DMS114 treated with DMSO at 0.1 percent for 48 hours (cell line): ENCODE data around the gene SENP3.

Experiments
- DNase-seq: peaks from one replicate; lab custom pipeline; 2025; ENCODE audit not compliant: unreplicated experiment; lab: John Stamatoyannopoulos, UW

Gene SENP3

GRCh38 chr17:7555320-7555948 is 6.3 kb upstream of the SENP3 start:
- DNase-seq = no peak

DNA sequence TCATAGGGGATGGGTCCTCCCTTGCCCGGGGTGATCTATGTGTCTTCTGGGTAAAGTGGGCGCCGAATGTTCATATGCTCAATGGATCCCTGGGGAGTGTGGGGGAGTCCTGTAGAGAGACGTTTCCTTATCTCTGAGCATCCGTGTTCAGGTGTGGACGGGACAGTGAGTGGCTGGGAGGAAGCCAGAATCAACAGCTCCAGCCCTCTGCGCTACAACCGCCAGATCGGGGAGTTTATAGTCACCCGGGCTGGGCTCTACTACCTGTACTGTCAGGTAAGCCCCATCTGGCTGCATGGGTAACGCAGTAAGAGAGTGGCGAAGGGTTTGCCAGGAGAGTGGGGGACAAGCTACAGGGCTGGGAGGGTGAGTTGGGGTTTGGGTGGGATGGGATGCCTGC is 5.1 kb upstream of the SENP3 start:
- no peak for DNase-seq

DNA sequence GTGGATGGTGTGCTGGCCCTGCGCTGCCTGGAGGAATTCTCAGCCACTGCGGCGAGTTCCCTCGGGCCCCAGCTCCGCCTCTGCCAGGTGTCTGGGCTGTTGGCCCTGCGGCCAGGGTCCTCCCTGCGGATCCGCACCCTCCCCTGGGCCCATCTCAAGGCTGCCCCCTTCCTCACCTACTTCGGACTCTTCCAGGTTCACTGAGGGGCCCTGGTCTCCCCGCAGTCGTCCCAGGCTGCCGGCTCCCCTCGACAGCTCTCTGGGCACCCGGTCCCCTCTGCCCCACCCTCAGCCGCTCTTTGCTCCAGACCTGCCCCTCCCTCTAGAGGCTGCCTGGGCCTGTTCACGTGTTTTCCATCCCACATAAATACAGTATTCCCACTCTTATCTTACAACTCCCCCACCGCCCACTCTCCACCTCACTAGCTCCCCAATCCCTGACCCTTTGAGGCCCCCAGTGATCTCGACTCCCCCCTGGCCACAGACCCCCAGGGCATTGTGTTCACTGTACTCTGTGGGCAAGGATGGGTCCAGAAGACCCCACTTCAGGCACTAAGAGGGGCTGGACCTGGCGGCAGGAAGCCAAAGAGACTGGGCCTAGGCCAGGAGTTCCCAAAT is 4.5 kb upstream of the SENP3 start:
- no peak for DNase-seq

GRCh38 chr17:7557775-7558543 is 3.8 kb upstream of the SENP3 start:
- no peak for DNase-seq

GRCh38 chr17:7558544-7559319 is 3.0 kb upstream of the SENP3 start, which contains the start of gene TNFSF13:
Gene TNFSF13, plus strand, starts transcription at chr17:7558750. Its CDS starts 290 bp downstream, at chr17:7559040.
- no peak for DNase-seq

- DNase-seq = no peak
Measured at GRCh38 chr17:7559320-7560171, 2.2 kb upstream of the SENP3 start.

DNA sequence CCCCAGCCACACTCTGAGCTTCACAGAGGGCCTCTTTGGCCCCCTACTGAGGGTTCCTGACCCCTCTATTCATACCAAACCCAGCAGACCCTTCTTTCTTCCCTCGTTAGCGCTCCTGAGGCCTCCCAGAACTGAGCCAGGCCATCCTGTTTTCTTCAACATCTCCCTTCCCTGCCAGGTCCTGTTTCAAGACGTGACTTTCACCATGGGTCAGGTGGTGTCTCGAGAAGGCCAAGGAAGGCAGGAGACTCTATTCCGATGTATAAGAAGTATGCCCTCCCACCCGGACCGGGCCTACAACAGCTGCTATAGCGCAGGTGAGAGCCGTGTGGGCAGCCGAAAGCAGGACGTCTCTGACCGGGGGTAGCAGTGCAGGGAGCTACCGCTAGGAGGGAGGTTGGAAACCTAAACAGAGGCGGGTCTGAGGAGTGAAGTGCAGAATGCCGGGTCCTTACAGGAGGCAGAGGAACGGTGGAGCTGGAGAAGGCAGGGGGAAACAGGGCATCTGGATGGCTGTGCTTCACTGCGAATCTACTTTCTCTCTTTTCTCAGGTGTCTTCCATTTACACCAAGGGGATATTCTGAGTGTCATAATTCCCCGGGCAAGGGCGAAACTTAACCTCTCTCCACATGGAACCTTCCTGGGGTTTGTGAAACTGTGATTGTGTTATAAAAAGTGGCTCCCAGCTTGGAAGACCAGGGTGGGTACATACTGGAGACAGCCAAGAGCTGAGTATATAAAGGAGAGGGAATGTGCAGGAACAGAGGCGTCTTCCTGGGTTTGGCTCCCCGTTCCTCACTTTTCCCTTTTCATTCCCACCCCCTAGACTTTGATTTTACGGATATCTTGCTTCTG is 1.3 kb upstream of the SENP3 start:
- peak; percentile 39 for DNase-seq

GRCh38 chr17:7561028-7561575 is 617 bp upstream of the SENP3 start:
- peak; percentile 67 for DNase-seq

GRCh38 chr17:7562208-7562605 is 488 bp downstream of the SENP3 start:
- no peak for DNase-seq

- DNase-seq = no peak
Measured at GRCh38 chr17:7563115-7563869, 1.6 kb downstream of the SENP3 start.

DNA sequence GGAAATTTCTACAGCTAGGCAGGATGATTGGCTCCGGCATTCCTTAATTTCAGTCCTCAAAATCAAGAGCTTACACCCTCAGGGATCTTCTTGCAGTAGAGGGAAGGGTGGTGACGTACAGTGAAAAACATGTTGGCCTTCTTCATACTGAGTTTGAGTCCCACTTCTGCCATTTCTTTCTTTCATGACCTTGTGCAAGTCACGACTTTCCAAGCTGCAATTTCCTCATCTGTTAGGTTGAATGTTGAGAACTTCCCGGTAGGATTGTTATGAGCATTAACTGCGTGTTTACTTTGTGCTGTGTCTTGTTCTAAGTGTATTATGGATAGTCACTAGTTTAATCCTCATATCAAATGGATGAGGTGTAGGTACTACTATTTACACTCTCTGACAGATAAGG is 7.9 kb downstream of the SENP3 start:
- no peak for DNase-seq

GRCh38 chr17:7570351-7570750 is 8.6 kb downstream of the SENP3 start:
- no peak for DNase-seq

- no peak for DNase-seq
Measured at GRCh38 chr17:7572338-7572587, 10.5 kb downstream of the SENP3 start.

DNA sequence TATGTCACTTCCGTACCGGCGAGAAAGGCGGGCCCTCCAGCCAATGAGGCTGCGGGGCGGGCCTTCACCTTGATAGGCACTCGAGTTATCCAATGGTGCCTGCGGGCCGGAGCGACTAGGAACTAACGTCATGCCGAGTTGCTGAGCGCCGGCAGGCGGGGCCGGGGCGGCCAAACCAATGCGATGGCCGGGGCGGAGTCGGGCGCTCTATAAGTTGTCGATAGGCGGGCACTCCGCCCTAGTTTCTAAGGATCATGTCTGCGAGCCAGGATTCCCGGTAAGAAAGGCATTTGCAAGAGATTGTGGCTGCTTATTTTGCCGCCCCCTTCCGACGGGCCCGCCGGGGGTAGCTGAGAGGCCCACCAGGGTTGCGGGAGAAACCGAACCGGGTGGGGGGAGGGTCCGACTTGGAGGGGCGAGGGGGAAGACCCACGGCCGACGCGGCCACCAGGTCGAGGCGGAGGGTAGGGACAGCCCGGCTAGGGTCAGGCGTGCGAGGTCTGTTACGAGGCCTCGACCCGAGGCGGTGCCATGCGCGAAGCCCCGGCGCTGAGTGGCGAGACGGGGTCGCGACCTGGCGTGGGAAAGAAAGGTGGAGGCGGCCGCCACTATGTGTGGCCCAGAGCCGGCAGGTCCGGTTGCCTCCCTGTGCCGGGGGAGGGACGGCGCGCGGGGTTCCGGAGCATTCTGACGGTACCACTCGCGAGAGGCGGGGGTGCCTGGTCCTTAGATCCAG is 11.0 kb downstream of the SENP3 start:
- peak; percentile 95 for DNase-seq

- DNase-seq = peak; percentile 46
Measured at GRCh38 chr17:7573324-7574080, 11.8 kb downstream of the SENP3 start.

DNA sequence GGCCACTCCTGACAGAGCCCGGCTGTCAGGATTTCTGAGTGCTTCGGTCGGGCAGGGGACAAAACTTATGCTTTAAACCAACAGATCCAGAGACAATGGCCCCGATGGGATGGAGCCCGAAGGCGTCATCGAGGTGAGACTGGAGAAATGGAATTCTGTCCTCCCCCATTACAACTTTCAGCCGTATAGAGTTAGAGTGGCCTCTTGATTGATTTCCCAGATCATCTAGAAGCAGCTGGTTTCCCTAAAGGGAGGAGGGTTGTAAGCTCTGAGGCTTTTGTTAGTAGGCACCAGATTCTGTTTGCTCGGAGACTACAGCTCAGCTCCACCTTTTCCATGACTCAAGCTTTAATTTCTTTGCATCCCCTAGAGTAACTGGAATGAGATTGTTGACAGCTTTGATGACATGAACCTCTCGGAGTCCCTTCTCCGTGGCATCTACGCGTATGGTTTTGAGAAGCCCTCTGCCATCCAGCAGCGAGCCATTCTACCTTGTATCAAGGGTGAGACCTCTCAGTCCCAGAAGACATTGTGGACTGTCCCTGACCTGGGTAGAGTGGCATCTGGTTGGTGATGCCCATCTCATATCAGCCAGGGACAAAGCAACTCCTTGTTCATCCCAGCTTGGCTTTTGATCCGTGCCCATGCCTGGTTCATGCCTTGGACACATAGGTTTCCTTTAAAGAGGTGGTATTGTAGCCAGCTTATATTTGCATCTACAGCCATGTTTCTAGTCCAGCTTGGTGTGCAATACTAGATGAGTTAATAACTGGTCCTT is 12.6 kb downstream of the SENP3 start:
- DNase-seq = no peak

DNA sequence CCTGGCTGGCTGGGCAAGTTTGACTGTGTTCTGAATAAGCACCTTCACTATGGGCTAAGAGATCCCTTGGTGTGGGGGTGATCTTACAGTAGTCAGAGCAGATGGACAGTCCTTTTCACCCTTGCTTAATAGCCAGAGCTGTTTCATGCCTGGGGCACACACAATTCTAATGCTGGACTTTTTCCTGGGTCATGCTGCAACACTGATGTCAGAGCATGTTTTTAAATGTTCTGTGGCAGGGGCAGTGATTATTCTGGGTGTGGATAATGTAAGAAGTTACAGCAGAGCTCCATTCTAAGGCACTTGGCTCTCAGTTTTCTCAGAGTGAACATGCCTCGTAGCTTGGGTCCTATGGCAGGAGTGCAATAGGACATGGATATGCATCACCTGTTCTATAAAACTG is 13.8 kb downstream of the SENP3 start:
- DNase-seq = no peak
